Measurements from ENCODE around the gene C9orf57.

The C9orf57 gene

DNA sequence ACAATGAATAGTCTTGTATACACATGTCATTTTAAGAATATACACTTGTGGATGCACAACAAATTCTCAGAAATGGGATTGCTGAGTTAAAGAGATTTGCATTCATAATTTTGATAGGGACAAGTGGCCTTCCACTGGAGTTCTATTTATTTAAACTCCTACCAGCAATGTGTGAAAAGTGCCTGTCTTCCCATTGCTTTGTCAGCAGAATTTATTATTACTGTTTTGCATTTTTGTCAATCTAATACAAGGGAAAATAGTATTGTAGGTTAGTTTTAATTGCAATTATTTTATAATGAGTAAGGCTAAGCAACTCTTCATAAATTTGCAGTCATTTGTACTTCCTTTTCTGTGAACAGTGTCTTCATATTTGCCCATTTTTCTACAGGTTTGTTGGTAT, 55.0 kb downstream of the C9orf57 start:
- H3K4me1 ChIP-seq (ENCODE audit: control insufficient read depth, low read length), result peaks cover 3% of the 10 kb centered on the region; the same call in 1 of the 2 replicates
- H3F3A ChIP-seq (ENCODE audit: control insufficient read depth, insufficient read depth), result no peaks in the 10 kb centered on the region
- H3K27me3 ChIP-seq (ENCODE audit: control insufficient read depth, low read length), result no peaks in the 10 kb centered on the region
- no peaks in the 10 kb centered on the region for H3K9me3 ChIP-seq (ENCODE audit: control insufficient read depth, insufficient read depth, low read length)
- no peak overlapping the region for H3K4me3 ChIP-seq (ENCODE audit: low read length)
- H3K36me3 ChIP-seq (ENCODE audit: control insufficient read depth, low read length), result no peaks in the 10 kb centered on the region
- H3K9me2 ChIP-seq (replicated peaks; ENCODE audit: control insufficient read depth, low read length), result no peaks in the 10 kb centered on the region
- no peaks in the 10 kb centered on the region for H4K20me1 ChIP-seq (ENCODE audit: control insufficient read depth, insufficient read depth, low read depth, low read length)
- no peak overlapping the region for H3K27ac ChIP-seq (ENCODE audit: low read depth, low read length)
- H3K4me2 ChIP-seq (ENCODE audit: low read length), result no peak overlapping the region
- no peaks in the 10 kb centered on the region for H3K79me2 ChIP-seq (ENCODE audit: control insufficient read depth, low read length)
- TF ChIP-seq CTCF (IDR thresholded peaks at IDR 0.05; ENCODE audit: low read depth, low read length, poor library complexity, severe bottlenecking) (no peak), EZH2phosphoT487 (IDR thresholded peaks at IDR 0.05; ENCODE audit: borderline replicate concordance, low read length) (no peak)

Data from DOHH2 (cell line).